ENCODE results near the gene HTR4. TPM values are rescaled to one million over a fixed set of nuclear protein-coding genes. Genes with fewer than 3 reads are reported as not detected.
"Not testable (repeated sequence)": the region's sequence is repeated elsewhere in the genome, so short reads cannot be mapped to it uniquely, and the experiment has no call there.

The HTR4 gene
- total and polyA plus RNA-seq, 5 donors from 2014 or later, result not detected

GRCh38 chr5:148682058-148683026, 28.0 kb upstream of the HTR4 start:
- no peak overlapping the region for H3K27ac ChIP-seq (ENCODE audit: insufficient read depth, low read length, poor library complexity, severe bottlenecking)
- peaks cover 4% of the 10 kb centered on the region for H3K27me3 ChIP-seq (ENCODE audit: control insufficient read depth, insufficient read depth, low read length)
- no peaks in the 10 kb centered on the region for H3K36me3 ChIP-seq (ENCODE audit: control insufficient read depth, insufficient read depth, low read length)
- no peak overlapping the region for H3K4me3 ChIP-seq (ENCODE audit: low read depth, low read length)
- H3K27ac Mint-ChIP-seq, result no peak overlapping the region
- no peaks in the 10 kb centered on the region for H3K36me3 Mint-ChIP-seq
- H3K9me3 Mint-ChIP-seq, result peaks cover 0 to 3% (median 0%) of the 10 kb centered on the region in 7 donors
- no peak for DNase-seq
- no peak for ATAC-seq (ENCODE audit: low read depth in 2 of 2)
- H3K4me3 Mint-ChIP-seq, result no peak overlapping the region
- H3K9me3 ChIP-seq (ENCODE audit: control insufficient read depth in 2 of 2, low read length in 2 of 2), result no peaks in the 10 kb centered on the region
- H3K4me1 Mint-ChIP-seq, result no peaks in the 10 kb centered on the region
- no peaks in the 10 kb centered on the region for H3K27me3 Mint-ChIP-seq
- no peaks in the 10 kb centered on the region for H3K4me1 ChIP-seq (ENCODE audit: control insufficient read depth, insufficient read depth, low read length, poor library complexity, severe bottlenecking)

DNA sequence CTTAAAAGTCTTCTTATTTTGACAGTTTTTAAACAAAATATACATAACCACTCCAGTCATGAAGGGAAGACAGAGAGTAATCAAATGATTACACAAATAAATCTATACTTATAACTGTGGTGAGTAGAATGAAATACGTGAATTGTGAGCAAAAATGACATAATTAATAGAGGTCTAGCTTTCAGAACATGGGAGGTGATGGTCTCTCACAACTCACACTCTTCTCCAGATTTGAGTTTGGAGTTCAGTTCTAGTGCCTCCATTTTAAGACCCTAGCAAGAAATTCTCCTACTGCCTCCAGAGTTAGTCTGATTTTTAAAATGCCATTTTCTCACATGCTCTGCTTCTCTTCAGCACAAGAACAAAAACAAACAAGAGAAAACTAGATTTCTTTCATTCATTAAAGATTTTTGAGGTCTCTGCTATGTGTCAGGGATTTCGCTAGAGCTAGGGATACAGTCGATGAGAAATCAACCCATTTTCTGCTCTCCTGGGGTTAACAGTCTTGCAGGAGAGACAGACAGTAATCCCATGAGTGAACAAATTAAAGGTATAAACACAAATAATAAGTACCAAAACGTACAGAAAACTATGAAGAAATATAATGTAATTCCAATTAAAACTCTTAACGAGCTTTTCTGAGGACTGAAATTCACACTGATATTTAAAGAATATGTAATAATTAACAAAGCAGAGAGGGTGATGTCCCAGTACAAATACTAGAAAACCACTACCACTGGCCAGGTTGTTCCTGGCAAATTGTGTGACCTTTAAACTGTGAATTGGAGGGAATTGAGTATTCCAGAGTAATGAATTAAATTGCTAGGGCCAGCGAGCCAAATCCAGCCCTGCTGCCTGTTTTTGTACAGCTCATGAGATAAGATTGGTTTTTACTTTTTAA, 27.1 kb upstream of the HTR4 start:
- no peaks in the 10 kb centered on the region for H3K36me3 ChIP-seq (ENCODE audit: control insufficient read depth, insufficient read depth, low read length)
- no peak overlapping the region for H3K4me3 Mint-ChIP-seq
- DNase-seq (no peak), ATAC-seq (ENCODE audit: low read depth in 2 of 2) (no peak)
- no peaks in the 10 kb centered on the region for H3K4me1 ChIP-seq (ENCODE audit: control insufficient read depth, insufficient read depth, low read length, poor library complexity, severe bottlenecking)
- no peak overlapping the region for H3K27ac ChIP-seq (ENCODE audit: insufficient read depth, low read length, poor library complexity, severe bottlenecking)
- no peak overlapping the region for H3K27ac Mint-ChIP-seq
- H3K9me3 ChIP-seq (ENCODE audit: control insufficient read depth in 2 of 2, low read length in 2 of 2), result no peaks in the 10 kb centered on the region
- H3K36me3 Mint-ChIP-seq, result no peaks in the 10 kb centered on the region
- H3K27me3 Mint-ChIP-seq, result no peaks in the 10 kb centered on the region
- H3K4me1 Mint-ChIP-seq, result no peaks in the 10 kb centered on the region
- H3K4me3 ChIP-seq (ENCODE audit: low read depth, low read length), result no peak overlapping the region
- peaks cover 4% of the 10 kb centered on the region for H3K27me3 ChIP-seq (ENCODE audit: control insufficient read depth, insufficient read depth, low read length)
- no peaks in the 10 kb centered on the region for H3K9me3 Mint-ChIP-seq

DNA sequence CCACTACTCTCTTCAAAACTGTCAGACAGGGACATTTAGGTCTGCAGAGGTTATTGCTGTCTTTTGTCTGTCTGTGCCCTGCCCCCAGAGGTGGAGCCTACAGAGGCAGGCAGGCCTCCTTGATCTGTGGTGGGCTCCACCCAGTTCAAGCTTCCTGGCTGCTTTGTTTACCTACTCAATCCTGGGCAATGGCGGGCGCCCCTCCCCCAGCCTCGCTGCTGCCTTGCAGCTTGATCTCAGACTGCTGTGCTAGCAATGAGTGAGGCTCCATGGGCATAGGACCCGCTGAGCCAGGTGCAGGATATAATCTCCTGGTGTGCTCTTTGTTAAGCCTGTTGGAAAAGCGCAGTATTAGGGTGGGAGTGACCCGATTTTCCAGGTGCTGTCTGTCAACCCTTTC, 19.4 kb upstream of the HTR4 start:
- not testable (repeated sequence) for H3K27me3 ChIP-seq (ENCODE audit: control insufficient read depth, insufficient read depth, low read length); H3K27me3 Mint-ChIP-seq; H3K36me3 ChIP-seq (ENCODE audit: control insufficient read depth, insufficient read depth, low read length); H3K9me3 ChIP-seq (ENCODE audit: control insufficient read depth in 2 of 2, low read length in 2 of 2); H3K4me3 Mint-ChIP-seq; DNase-seq; H3K9me3 Mint-ChIP-seq; H3K4me1 ChIP-seq (ENCODE audit: control insufficient read depth, insufficient read depth, low read length, poor library complexity, severe bottlenecking); H3K27ac Mint-ChIP-seq; ATAC-seq (ENCODE audit: low read depth in 2 of 2); H3K4me3 ChIP-seq (ENCODE audit: low read depth, low read length); H3K27ac ChIP-seq (ENCODE audit: insufficient read depth, low read length, poor library complexity, severe bottlenecking); H3K4me1 Mint-ChIP-seq; H3K36me3 Mint-ChIP-seq

DNA sequence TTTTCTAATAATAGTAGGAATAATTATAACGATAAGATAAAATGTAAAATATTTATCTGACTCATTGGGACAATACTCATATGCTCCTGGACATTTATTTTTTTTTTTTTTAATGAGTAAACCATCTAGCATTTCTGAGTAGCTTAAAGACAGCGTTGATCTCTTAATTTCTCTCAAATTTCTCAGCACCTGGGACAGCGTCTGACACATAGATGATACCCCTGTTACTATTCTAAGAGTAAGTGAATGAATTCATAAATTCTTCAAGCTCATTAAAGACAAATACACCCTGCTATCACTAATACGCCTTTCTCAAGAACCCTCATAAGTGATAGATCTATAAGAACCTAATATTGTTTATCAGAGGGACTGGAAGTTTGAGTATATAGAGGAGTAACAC, 12.0 kb upstream of the HTR4 start:
- H3K27me3 ChIP-seq (ENCODE audit: control insufficient read depth, insufficient read depth, low read length), result no peaks in the 10 kb centered on the region
- Mint-ChIP-seq H3K4me1 (no peaks in the 10 kb centered on the region), H3K9me3 (peaks cover 0 to 4% (median 0%) of the 10 kb centered on the region in 7 donors), H3K27me3 (no peaks in the 10 kb centered on the region), H3K4me3 (no peak overlapping the region), H3K36me3 (no peaks in the 10 kb centered on the region), H3K27ac (no peak overlapping the region)
- ATAC-seq (ENCODE audit: low read depth in 2 of 2) (no peak), DNase-seq (no peak)
- no peaks in the 10 kb centered on the region for H3K36me3 ChIP-seq (ENCODE audit: control insufficient read depth, insufficient read depth, low read length)
- no peak overlapping the region for H3K4me3 ChIP-seq (ENCODE audit: low read depth, low read length)
- no peaks in the 10 kb centered on the region for H3K9me3 ChIP-seq (ENCODE audit: control insufficient read depth in 2 of 2, low read length in 2 of 2)
- H3K4me1 ChIP-seq (ENCODE audit: control insufficient read depth, insufficient read depth, low read length, poor library complexity, severe bottlenecking), result no peaks in the 10 kb centered on the region
- no peak overlapping the region for H3K27ac ChIP-seq (ENCODE audit: insufficient read depth, low read length, poor library complexity, severe bottlenecking)

DNA sequence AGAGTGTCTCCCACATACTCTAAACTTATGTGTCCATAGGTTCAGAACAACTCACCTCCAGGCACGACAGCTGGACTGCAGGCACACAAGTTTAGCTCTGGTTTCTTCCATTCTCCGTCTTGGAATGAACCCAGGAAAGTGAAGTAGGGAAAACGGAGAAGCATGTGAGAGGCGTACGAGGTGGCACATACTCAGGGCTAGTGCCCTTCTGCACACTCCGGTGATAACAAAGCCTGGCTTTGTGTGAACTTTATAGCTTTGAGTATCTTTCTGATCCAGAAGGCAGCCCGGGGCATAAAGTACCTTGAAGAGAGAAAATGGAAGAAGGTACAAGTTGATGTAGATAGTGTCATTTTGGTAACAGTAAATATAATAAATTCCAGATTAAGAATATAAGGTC, 11.1 kb upstream of the HTR4 start:
- no peaks in the 10 kb centered on the region for H3K36me3 ChIP-seq (ENCODE audit: control insufficient read depth, insufficient read depth, low read length)

DNA sequence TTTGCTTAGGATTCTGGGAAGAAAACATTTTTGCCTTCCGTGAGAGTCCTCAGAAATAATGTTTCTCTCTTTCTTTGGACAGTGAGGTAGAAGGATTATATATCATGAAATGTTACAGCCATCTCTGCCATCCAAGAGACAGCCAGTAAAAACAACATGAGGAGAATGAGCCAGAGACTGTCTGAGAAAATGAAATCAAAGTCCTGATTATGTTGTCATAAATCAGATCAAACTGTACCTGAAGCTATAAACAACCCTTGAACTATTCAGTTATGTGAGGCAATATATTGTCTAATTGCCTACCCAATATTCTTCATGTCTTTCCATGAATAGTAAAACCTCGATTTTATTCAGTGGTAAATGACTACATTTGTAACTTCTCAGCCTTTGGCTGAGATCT, 9.2 kb upstream of the HTR4 start:
- DNase-seq (no peak), ATAC-seq (ENCODE audit: low read depth in 2 of 2) (no peak)
- no peaks in the 10 kb centered on the region for H3K36me3 Mint-ChIP-seq
- Histone ChIP-seq H3K27me3 (ENCODE audit: control insufficient read depth, insufficient read depth, low read length) (peaks cover 2% of the 10 kb centered on the region), H3K36me3 (ENCODE audit: control insufficient read depth, insufficient read depth, low read length) (no peaks in the 10 kb centered on the region), H3K27ac (ENCODE audit: insufficient read depth, low read length, poor library complexity, severe bottlenecking) (no peak overlapping the region), H3K9me3 (ENCODE audit: control insufficient read depth in 2 of 2, low read length in 2 of 2) (no peaks in the 10 kb centered on the region), H3K4me1 (ENCODE audit: control insufficient read depth, insufficient read depth, low read length, poor library complexity, severe bottlenecking) (no peaks in the 10 kb centered on the region), H3K4me3 (ENCODE audit: low read depth, low read length) (no peak overlapping the region)
- H3K9me3 Mint-ChIP-seq, result peaks cover 0 to 1% (median 0%) of the 10 kb centered on the region in 7 donors
- H3K27ac Mint-ChIP-seq, result no peak overlapping the region
- no peaks in the 10 kb centered on the region for H3K4me1 Mint-ChIP-seq
- H3K4me3 Mint-ChIP-seq, result no peak overlapping the region
- no peaks in the 10 kb centered on the region for H3K27me3 Mint-ChIP-seq

More for the DNA sequence above, 11.1 kb upstream of the HTR4 start:
- H3K36me3 Mint-ChIP-seq, result no peaks in the 10 kb centered on the region
- Histone ChIP-seq H3K4me3 (ENCODE audit: low read depth, low read length) (no peak overlapping the region), H3K4me1 (ENCODE audit: control insufficient read depth, insufficient read depth, low read length, poor library complexity, severe bottlenecking) (no peaks in the 10 kb centered on the region), H3K27me3 (ENCODE audit: control insufficient read depth, insufficient read depth, low read length) (no peaks in the 10 kb centered on the region), H3K27ac (ENCODE audit: insufficient read depth, low read length, poor library complexity, severe bottlenecking) (no peak overlapping the region), H3K9me3 (ENCODE audit: control insufficient read depth in 2 of 2, low read length in 2 of 2) (no peaks in the 10 kb centered on the region)
- ATAC-seq (ENCODE audit: low read depth in 2 of 2) (no peak), DNase-seq (no peak)
- H3K4me3 Mint-ChIP-seq, result no peak overlapping the region
- H3K27ac Mint-ChIP-seq, result no peak overlapping the region
- no peaks in the 10 kb centered on the region for H3K4me1 Mint-ChIP-seq
- peaks cover 0 to 4% (median 0%) of the 10 kb centered on the region in 7 donors for H3K9me3 Mint-ChIP-seq
- H3K27me3 Mint-ChIP-seq, result no peaks in the 10 kb centered on the region

DNA sequence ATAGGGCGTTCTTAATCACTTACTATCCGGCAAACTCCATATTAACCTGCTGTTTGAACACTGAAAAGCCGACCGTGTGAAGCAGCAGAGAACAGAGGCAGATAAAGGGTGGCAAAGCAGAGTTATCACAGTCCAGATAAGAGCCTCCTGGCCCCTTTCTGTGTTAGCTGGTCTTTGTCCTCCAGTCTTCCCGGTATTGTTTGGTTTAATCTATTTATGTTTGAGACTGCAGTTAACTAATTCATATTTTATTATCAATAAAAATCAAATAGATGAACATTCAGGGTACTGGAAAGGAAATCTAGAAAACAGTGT, 6.0 kb upstream of the HTR4 start:
- peaks cover 8% of the 10 kb centered on the region for H3K27me3 ChIP-seq (ENCODE audit: control insufficient read depth, insufficient read depth, low read length)
- Mint-ChIP-seq H3K4me3 (no peak overlapping the region), H3K27ac (no peak overlapping the region), H3K27me3 (peaks cover 19% of the 10 kb centered on the region), H3K36me3 (no peaks in the 10 kb centered on the region), H3K4me1 (no peaks in the 10 kb centered on the region), H3K9me3 (peaks cover 0 to 1% (median 0%) of the 10 kb centered on the region in 7 donors)
- H3K36me3 ChIP-seq (ENCODE audit: control insufficient read depth, insufficient read depth, low read length), result no peaks in the 10 kb centered on the region
- ATAC-seq (ENCODE audit: low read depth in 2 of 2) (no peak), DNase-seq (no peak)
- no peaks in the 10 kb centered on the region for H3K4me1 ChIP-seq (ENCODE audit: control insufficient read depth, insufficient read depth, low read length, poor library complexity, severe bottlenecking)
- no peaks in the 10 kb centered on the region for H3K9me3 ChIP-seq (ENCODE audit: control insufficient read depth in 2 of 2, low read length in 2 of 2)
- no peak overlapping the region for H3K4me3 ChIP-seq (ENCODE audit: low read depth, low read length)
- H3K27ac ChIP-seq (ENCODE audit: insufficient read depth, low read length, poor library complexity, severe bottlenecking), result no peak overlapping the region

Measured in CD4-positive, CD25-positive, alpha-beta regulatory T cell (primary cell).